Colonic mucosa (tissue), 4 donors: Measurements from ENCODE around the gene DCAF5. TPM values are rescaled to one million over a fixed set of nuclear protein-coding genes. Genes with fewer than 3 reads are reported as not detected.

Experiments
- DNase-seq: peaks from one replicate; pipeline ENCODE4 v3.0.0-alpha.2; 2020
- H3K27ac ChIP-seq: fragments of 200-600 bp; one replicate; pipeline ENCODE4 v1.8.0; 2021
- H3K27me3 ChIP-seq: fragments of 200-600 bp; one replicate; pipeline ENCODE4 v1.8.0; 2021
- H3K36me3 ChIP-seq: fragments of 200-600 bp; one replicate; pipeline ENCODE4 v1.8.0; 2021
- H3K4me1 ChIP-seq: fragments of 200-600 bp; one replicate; pipeline ENCODE4 v1.8.0; 2021; ENCODE audit warnings: mild to moderate bottlenecking
- H3K4me3 ChIP-seq: fragments of 200-600 bp; one replicate; pipeline ENCODE4 v1.8.0; 2021
- H3K9ac ChIP-seq, 2 donors: one replicate each; pipeline ENCODE4 v1.7.0; 2013; ENCODE audit warnings: control low read depth in 2 of 2, low read depth in 2 of 2, low read length in 2 of 2
- H3K9me3 ChIP-seq: fragments of 200-600 bp; one replicate; pipeline ENCODE4 v1.8.0; 2021
- intact Hi-C: fragments of 100-400 bp; cut with DNase I; formaldehyde crosslinking; loops from one replicate; pipeline ENCODE4 v1.14.1; 2022
- total RNA-seq, 2 donors: library from RNA; stranded (reverse); fragmentation: NEBNext Ultra II Directional in 1 of 2; extraction: Animal tissue kit (Norgen Biotek cat#: 25700) in 1 of 2; gene quantifications; one replicate each; pipeline ENCODE4 v1.2.1, GENCODE V29; 2021
- TF ChIP-seq, protein P1 (sequence below): fragments of 200-600 bp; IDR thresholded peaks from one replicate; pipeline ENCODE4 v1.8.0; 2022; ENCODE audit warnings: antibody characterized with exemption, mild to moderate bottlenecking
- donor health status: healthy.
- donor health status: DM: no; HTN: no; CAD: no.
- donor health status: DM: no; HTN: no; CAD: no.

DCAF5 gene
- total RNA-seq, 2 donors from 2014 or later, result 29.9 to 41.6 TPM

GRCh38 chr14:69008421-69008884, 144.5 kb downstream of the DCAF5 start:
- Histone ChIP-seq H3K9me3 (no peaks in the 10 kb centered on the region), H3K27ac (no peak overlapping the region), H3K9ac (no peak overlapping the region), H3K27me3 (no peaks in the 10 kb centered on the region), H3K4me3 (no peak overlapping the region), H3K4me1 (no peaks in the 10 kb centered on the region), H3K36me3 (no peaks in the 10 kb centered on the region)
- TF ChIP-seq, protein P1, sequence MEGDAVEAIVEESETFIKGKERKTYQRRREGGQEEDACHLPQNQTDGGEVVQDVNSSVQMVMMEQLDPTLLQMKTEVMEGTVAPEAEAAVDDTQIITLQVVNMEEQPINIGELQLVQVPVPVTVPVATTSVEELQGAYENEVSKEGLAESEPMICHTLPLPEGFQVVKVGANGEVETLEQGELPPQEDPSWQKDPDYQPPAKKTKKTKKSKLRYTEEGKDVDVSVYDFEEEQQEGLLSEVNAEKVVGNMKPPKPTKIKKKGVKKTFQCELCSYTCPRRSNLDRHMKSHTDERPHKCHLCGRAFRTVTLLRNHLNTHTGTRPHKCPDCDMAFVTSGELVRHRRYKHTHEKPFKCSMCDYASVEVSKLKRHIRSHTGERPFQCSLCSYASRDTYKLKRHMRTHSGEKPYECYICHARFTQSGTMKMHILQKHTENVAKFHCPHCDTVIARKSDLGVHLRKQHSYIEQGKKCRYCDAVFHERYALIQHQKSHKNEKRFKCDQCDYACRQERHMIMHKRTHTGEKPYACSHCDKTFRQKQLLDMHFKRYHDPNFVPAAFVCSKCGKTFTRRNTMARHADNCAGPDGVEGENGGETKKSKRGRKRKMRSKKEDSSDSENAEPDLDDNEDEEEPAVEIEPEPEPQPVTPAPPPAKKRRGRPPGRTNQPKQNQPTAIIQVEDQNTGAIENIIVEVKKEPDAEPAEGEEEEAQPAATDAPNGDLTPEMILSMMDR, result no peak
- intact Hi-C loops, result no loop called here
- DNase-seq, result no peak

GRCh38 chr14:69006346-69006745, 146.6 kb downstream of the DCAF5 start:
- no peak for DNase-seq
- no peak overlapping the region for H3K9ac ChIP-seq
- H3K27me3 ChIP-seq, result no peaks in the 10 kb centered on the region
- intact Hi-C loops, result no loop called here
- TF ChIP-seq, protein P1, result no peak
- no peaks in the 10 kb centered on the region for H3K9me3 ChIP-seq
- no peak overlapping the region for H3K4me3 ChIP-seq
- H3K27ac ChIP-seq, result no peak overlapping the region
- no peaks in the 10 kb centered on the region for H3K36me3 ChIP-seq
- no peaks in the 10 kb centered on the region for H3K4me1 ChIP-seq

DNA sequence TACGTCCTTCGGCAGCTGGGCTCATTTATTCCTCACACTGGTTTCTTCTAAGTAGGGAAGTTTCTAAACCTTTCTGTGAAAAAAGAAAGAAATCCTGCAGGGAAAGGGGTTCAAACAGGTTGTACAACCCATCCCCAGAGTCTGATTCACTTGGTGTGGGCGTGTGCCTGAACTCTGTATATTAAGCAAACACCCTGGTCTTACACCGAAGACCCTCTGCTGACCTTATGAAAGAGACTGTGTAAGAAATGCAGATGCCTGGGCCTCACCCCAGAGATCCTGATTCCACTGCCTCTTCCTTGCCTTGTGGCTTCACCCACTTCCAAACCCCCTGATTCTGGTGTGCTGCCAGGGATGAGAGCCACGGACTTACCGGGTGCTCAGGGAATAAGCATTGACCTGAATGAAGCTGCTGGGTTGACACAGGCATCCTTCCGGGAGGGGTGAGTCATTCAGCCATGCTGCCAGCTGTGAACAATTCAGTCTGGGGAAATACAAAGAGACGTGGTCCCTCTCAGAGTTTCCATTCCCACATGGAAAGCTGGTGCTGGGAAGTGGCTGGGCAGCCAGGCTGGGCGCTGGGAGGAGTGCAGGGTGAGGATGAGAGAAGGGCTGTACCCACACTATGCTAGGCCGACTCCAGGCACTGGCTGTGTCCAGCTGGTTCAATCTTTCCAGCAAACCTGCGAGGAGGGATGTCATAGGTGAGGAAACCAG, 147.3 kb downstream of the DCAF5 start:
- intact Hi-C loops, result no loop called here
- peak; percentile 37 for DNase-seq
- no peak overlapping the region for H3K27ac ChIP-seq

GRCh38 chr14:69004731-69005431, 148.0 kb downstream of the DCAF5 start:
- H3K36me3 ChIP-seq, result no peaks in the 10 kb centered on the region
- intact Hi-C loops, result loop anchor here (5.0 kb wide), 1 partner anchor 93 kb away; no protein-coding TSS in a partner anchor
- no peak overlapping the region for H3K4me3 ChIP-seq
- H3K9me3 ChIP-seq, result no peaks in the 10 kb centered on the region
- no peaks in the 10 kb centered on the region for H3K27me3 ChIP-seq
- H3K27ac ChIP-seq, result no peak overlapping the region
- TF ChIP-seq, protein P1, result no peak
- no peaks in the 10 kb centered on the region for H3K4me1 ChIP-seq
- H3K9ac ChIP-seq, result no peak overlapping the region
- DNase-seq, result no peak

More for the DNA sequence above, 147.3 kb downstream of the DCAF5 start:
- Histone ChIP-seq H3K4me1 (no peaks in the 10 kb centered on the region), H3K36me3 (no peaks in the 10 kb centered on the region), H3K9me3 (no peaks in the 10 kb centered on the region), H3K27me3 (no peaks in the 10 kb centered on the region), H3K9ac (no peak overlapping the region), H3K4me3 (no peak overlapping the region)
- TF ChIP-seq, protein P1, result no peak

DNA sequence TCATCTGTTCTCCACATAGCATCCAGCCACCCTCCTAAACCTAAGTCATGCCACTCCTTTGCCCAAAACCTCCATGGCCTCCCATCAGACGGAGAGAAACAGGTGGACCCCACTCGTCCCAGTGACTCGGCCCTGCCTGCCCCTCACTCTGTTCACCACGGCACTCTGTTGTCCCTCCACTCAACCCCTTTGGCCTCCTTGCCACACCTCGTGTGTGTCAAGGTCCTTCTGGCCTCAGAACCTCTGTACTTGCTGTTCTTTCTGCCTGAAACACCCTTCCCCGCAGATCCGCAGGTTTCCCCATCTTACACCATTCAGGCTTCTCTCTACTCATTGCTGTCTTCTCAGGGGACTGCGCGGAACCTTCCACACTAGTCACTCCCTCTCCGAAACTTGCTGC, 149.3 kb downstream of the DCAF5 start:
- H3K4me1 ChIP-seq, result no peaks in the 10 kb centered on the region
- intact Hi-C loops, result loop anchor here (5.0 kb wide), 1 partner anchor 91 kb away; no protein-coding TSS in a partner anchor
- H3K27me3 ChIP-seq, result no peaks in the 10 kb centered on the region
- no peak overlapping the region for H3K4me3 ChIP-seq
- DNase-seq, result no peak
- no peaks in the 10 kb centered on the region for H3K9me3 ChIP-seq
- H3K9ac ChIP-seq, result no peak overlapping the region
- TF ChIP-seq, protein P1, result no peak
- no peak overlapping the region for H3K27ac ChIP-seq
- H3K36me3 ChIP-seq, result no peaks in the 10 kb centered on the region
